Prostate gland (tissue), 2 donors: ENCODE measurements around the gene FBH1.

Experiments
- CTCF ChIP-seq, 4 experiments: fragments of 200-600 bp in 2 of 4; fragments of 450-650 bp in 2 of 4; sonication (generic) in 2 of 4; IDR thresholded peaks; 1 replicate in 3 of 4; 2 replicates in 1 of 4; pipeline ENCODE4 v1.5.1; 2016 to 2019; ENCODE audit warnings: antibody characterized with exemption in 4 of 4, mild to moderate bottlenecking in 2 of 4, moderate library complexity in 2 of 4
- POLR2A ChIP-seq: fragments of 450-650 bp; IDR thresholded peaks from one replicate; pipeline ENCODE4 v1.6.1; 2016; ENCODE audit warnings: antibody characterized with exemption, mild to moderate bottlenecking
- POLR2AphosphoS5 ChIP-seq: sonication (generic); formaldehyde crosslinking; IDR thresholded peaks from one replicate; pipeline ENCODE4 v1.6.1; 2017; ENCODE audit warnings: antibody characterized with exemption

- no peak for TF ChIP-seq CTCF (IDR thresholded peaks at IDR 0.05)
- TF ChIP-seq POLR2A: no peak
- no peak for TF ChIP-seq POLR2AphosphoS5
Observed at GRCh38 chr10:5959581-5960069, 69.6 kb downstream of the FBH1 start.
